HG03521 (cell line): ENCODE measurements around the gene KCNE4.

Experiments
- ATAC-seq: cut with Tn5 transposase; IDR thresholded peaks from one replicate; pipeline ENCODE4 v1.9.1; 2021; ENCODE audit warnings: mild to moderate bottlenecking, moderate library complexity; ENCODE audit not compliant: unreplicated experiment

KCNE4 gene

GRCh38 chr2:223083402-223084070 lies 31.5 kb downstream of the KCNE4 start:
- ATAC-seq = no peak

- no peak for ATAC-seq
Observed at GRCh38 chr2:223084873-223085272, 32.9 kb downstream of the KCNE4 start.

- no peak for ATAC-seq
Observed at GRCh38 chr2:223086370-223086981, 34.5 kb downstream of the KCNE4 start.

- no peak for ATAC-seq
Observed at GRCh38 chr2:223087466-223087865, 35.5 kb downstream of the KCNE4 start.

GRCh38 chr2:223088866-223089265 lies 36.9 kb downstream of the KCNE4 start:
- ATAC-seq = no peak

- no peak for ATAC-seq
Observed at GRCh38 chr2:223090039-223090438, 38.0 kb downstream of the KCNE4 start.

GRCh38 chr2:223090540-223091235 lies 38.7 kb downstream of the KCNE4 start:
- no peak for ATAC-seq

GRCh38 chr2:223092667-223093066 lies 40.7 kb downstream of the KCNE4 start:
- ATAC-seq = no peak

- no peak for ATAC-seq
Observed at GRCh38 chr2:223093436-223094241, 41.6 kb downstream of the KCNE4 start.

- no peak for ATAC-seq
Observed at GRCh38 chr2:223095207-223095606, 43.2 kb downstream of the KCNE4 start.

GRCh38 chr2:223096235-223096970 lies 44.4 kb downstream of the KCNE4 start:
- ATAC-seq = no peak

GRCh38 chr2:223097888-223098383 lies 45.9 kb downstream of the KCNE4 start:
- ATAC-seq = no peak

GRCh38 chr2:223099561-223099960 lies 47.6 kb downstream of the KCNE4 start:
- ATAC-seq = no peak

GRCh38 chr2:223100061-223100511 lies 48.1 kb downstream of the KCNE4 start:
- no peak for ATAC-seq

GRCh38 chr2:223101340-223102039 lies 49.5 kb downstream of the KCNE4 start:
- peak; percentile 57 for ATAC-seq

- ATAC-seq = no peak
Observed at GRCh38 chr2:223102040-223102400, 50.0 kb downstream of the KCNE4 start.

GRCh38 chr2:223102450-223102849 lies 50.5 kb downstream of the KCNE4 start:
- no peak for ATAC-seq

- ATAC-seq = no peak
Observed at GRCh38 chr2:223104336-223105132, 52.5 kb downstream of the KCNE4 start.
